Astrocyte (in vitro differentiated cells and primary cell): Measurements from ENCODE around the gene IFT27. TPM values are rescaled to one million over a fixed set of nuclear protein-coding genes. Genes with fewer than 3 reads are reported as not detected.

Experiments
- DNase-seq: peaks from one replicate; pipeline ENCODE4 v3.0.0-alpha.2; 2010; ENCODE audit warnings: low read depth
- FAIRE-seq: peaks from 2 replicates; lab custom pipeline; 2011; peaks lifted over from hg19 to GRCh38; lab: Jason Lieb, UNC
- H2AFZ ChIP-seq: 2 replicates; pipeline ENCODE4 v1.6.0; 2012; ENCODE audit warnings: low read depth, low read length, inconsistent platforms
- H3K27ac ChIP-seq: 2 replicates; pipeline ENCODE4 v1.5.1; 2011; ENCODE audit warnings: low read depth, low read length, inconsistent platforms
- H3K27me3 ChIP-seq: 2 replicates; pipeline ENCODE4 v1.6.0; 2011; ENCODE audit warnings: low read length, inconsistent platforms; ENCODE audit not compliant: insufficient read depth
- H3K36me3 ChIP-seq: 2 replicates; pipeline ENCODE4 v1.5.1; 2011; ENCODE audit warnings: low read length, inconsistent platforms; ENCODE audit not compliant: insufficient read depth
- H3K4me1 ChIP-seq: 2 replicates; pipeline ENCODE4 v1.5.1; 2011; ENCODE audit warnings: low read length, inconsistent platforms; ENCODE audit not compliant: insufficient read depth
- H3K4me2 ChIP-seq: 2 replicates; pipeline ENCODE4 v1.6.0; 2012; ENCODE audit warnings: low read length, inconsistent platforms
- H3K4me3 ChIP-seq: 2 replicates; pipeline ENCODE4 v1.5.1; 2011; ENCODE audit warnings: low read depth, mild to moderate bottlenecking, low read length, inconsistent platforms; ENCODE audit not compliant: insufficient read depth
- H3K79me2 ChIP-seq: 2 replicates; pipeline ENCODE4 v1.6.0; 2012; ENCODE audit warnings: mild to moderate bottlenecking, low read length, inconsistent platforms; ENCODE audit not compliant: insufficient read depth
- H3K9ac ChIP-seq: 2 replicates; pipeline ENCODE4 v1.6.0; 2012; ENCODE audit warnings: mild to moderate bottlenecking, low read length, inconsistent platforms
- H3K9me3 ChIP-seq: 2 replicates; pipeline ENCODE4 v1.5.1; 2012; ENCODE audit warnings: low read depth, mild to moderate bottlenecking, low read length, inconsistent platforms; ENCODE audit not compliant: insufficient read depth
- H4K20me1 ChIP-seq: 2 replicates; pipeline ENCODE4 v1.6.0; 2012; ENCODE audit warnings: low read length, inconsistent platforms; ENCODE audit not compliant: insufficient read depth
- H3K27ac Mint-ChIP-seq: one replicate; pipeline ENCODE4 v1.8.0; 2021; ENCODE audit warnings: mild to moderate bottlenecking, mixed read lengths; ENCODE audit not compliant: unreplicated experiment
- H3K27me3 Mint-ChIP-seq: one replicate; pipeline ENCODE4 v1.8.0; 2021; ENCODE audit warnings: low read depth, mixed read lengths; ENCODE audit not compliant: unreplicated experiment
- H3K36me3 Mint-ChIP-seq: one replicate; pipeline ENCODE4 v1.8.0; 2021; ENCODE audit warnings: low read depth, mixed read lengths; ENCODE audit not compliant: unreplicated experiment
- H3K4me1 Mint-ChIP-seq: one replicate; pipeline ENCODE4 v1.8.0; 2021; ENCODE audit warnings: low read depth, mixed read lengths; ENCODE audit not compliant: unreplicated experiment
- H3K4me3 Mint-ChIP-seq: one replicate; pipeline ENCODE4 v1.8.0; 2021; ENCODE audit warnings: mild to moderate bottlenecking, moderate library complexity, mixed read lengths; ENCODE audit not compliant: unreplicated experiment
- H3K9me3 Mint-ChIP-seq: one replicate; pipeline ENCODE4 v1.8.0; 2021; ENCODE audit warnings: mild to moderate bottlenecking, mixed read lengths; ENCODE audit not compliant: unreplicated experiment
- EZH2 ChIP-seq: IDR thresholded peaks from 2 replicates; pipeline ENCODE4 v1.6.1; 2012; ENCODE audit warnings: mild to moderate bottlenecking, low read length, inconsistent platforms; ENCODE audit not compliant: insufficient read depth
- total RNA-seq: library from RNA; stranded (reverse); gene quantifications from 2 replicates; pipeline ENCODE4 v1.2.1, GENCODE V29; 2021
- TF ChIP-seq, protein P1 (sequence below): IDR thresholded peaks from 2 replicates; pipeline ENCODE4 v1.5.1; 2011; ENCODE audit warnings: low read depth, mild to moderate bottlenecking, inconsistent platforms, low read length, moderate library complexity; ENCODE audit not compliant: insufficient read depth

Gene IFT27
- total RNA-seq, 1 donor from 2014 or later, result 30.1 TPM

DNA sequence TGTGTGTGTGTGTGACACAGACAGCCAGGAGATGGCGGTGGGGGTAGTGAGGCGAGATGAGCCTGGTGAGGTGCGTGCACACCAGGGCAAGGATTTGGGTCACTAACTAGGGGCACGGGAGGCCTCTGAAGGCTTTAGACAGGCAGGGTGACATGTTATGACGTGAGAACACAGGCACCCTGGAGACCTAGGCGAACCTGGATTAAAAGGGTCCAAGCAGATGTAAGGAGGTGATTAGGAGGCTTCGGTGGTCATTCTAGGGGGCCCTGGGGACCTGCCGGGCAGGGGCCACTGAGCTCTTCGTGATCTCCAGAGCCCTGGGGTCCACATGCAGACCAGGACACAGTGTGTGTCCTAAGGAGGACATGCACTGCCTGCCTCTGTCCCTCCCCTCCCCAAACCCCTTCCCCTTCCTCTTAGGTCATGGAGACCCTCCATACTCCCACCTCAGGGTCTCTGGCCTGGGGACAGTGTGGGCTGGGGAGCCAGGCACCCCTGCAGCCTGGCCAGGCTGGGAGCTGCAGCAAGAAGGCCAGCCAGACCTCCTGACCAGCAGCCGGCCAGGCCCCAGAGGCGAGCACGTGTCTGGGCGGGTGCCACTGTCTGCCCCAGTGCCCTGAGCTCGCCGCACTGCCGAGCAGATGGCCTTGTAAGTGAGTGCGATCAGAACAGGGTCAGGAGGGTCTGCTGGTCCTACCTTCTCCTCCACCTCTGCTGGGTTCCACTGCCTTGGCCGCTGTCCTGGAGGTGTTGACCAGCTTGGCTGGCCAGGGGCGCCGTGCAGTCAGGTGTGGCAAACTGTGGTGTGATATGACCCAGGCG is 32.1 kb downstream of the IFT27 start:
- H4K20me1 ChIP-seq, result no peaks in the 10 kb centered on the region
- Mint-ChIP-seq H3K36me3 (no peaks in the 10 kb centered on the region), H3K9me3 (peaks cover 6% of the 10 kb centered on the region), H3K4me1 (no peaks in the 10 kb centered on the region), H3K27ac (no peak overlapping the region), H3K4me3 (no peak overlapping the region), H3K27me3 (peaks cover 51% of the 10 kb centered on the region)
- no peaks in the 10 kb centered on the region for H3K9me3 ChIP-seq
- peaks cover 4% of the 10 kb centered on the region for H3K27me3 ChIP-seq
- DNase-seq (no peak), FAIRE-seq (no peak)
- H2AFZ ChIP-seq, result no peak overlapping the region
- H3K4me3 ChIP-seq, result no peak overlapping the region
- no peaks in the 10 kb centered on the region for H3K4me1 ChIP-seq
- no peaks in the 10 kb centered on the region for H3K79me2 ChIP-seq
- no peak overlapping the region for H3K4me2 ChIP-seq
- no peaks in the 10 kb centered on the region for H3K36me3 ChIP-seq
- no peak for TF ChIP-seq EZH2
- TF ChIP-seq, protein P1, sequence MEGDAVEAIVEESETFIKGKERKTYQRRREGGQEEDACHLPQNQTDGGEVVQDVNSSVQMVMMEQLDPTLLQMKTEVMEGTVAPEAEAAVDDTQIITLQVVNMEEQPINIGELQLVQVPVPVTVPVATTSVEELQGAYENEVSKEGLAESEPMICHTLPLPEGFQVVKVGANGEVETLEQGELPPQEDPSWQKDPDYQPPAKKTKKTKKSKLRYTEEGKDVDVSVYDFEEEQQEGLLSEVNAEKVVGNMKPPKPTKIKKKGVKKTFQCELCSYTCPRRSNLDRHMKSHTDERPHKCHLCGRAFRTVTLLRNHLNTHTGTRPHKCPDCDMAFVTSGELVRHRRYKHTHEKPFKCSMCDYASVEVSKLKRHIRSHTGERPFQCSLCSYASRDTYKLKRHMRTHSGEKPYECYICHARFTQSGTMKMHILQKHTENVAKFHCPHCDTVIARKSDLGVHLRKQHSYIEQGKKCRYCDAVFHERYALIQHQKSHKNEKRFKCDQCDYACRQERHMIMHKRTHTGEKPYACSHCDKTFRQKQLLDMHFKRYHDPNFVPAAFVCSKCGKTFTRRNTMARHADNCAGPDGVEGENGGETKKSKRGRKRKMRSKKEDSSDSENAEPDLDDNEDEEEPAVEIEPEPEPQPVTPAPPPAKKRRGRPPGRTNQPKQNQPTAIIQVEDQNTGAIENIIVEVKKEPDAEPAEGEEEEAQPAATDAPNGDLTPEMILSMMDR, result no peak
- H3K9ac ChIP-seq, result no peak overlapping the region
- no peak overlapping the region for H3K27ac ChIP-seq

DNA sequence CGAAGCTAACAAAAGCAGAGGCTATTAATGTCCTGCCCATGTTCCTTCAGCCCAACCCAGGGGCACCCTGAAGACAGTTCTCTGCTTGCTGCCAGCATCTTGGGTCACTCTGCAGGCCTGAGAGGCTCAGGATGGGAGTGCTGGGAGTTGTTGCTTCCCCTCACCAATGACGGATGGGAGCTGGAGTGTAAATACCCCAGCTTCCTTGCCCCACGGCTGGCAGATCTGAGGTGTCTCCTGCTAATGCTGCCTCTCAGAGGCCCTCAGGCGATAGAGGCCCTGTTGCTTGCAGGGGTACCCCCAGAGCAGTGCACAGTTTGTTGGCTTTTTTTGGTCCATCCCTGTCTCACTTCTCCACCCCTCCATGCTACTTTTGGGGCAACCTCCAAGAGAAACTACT is 32.9 kb downstream of the IFT27 start:
- Mint-ChIP-seq H3K9me3 (peaks cover 6% of the 10 kb centered on the region), H3K27ac (no peak overlapping the region), H3K36me3 (no peaks in the 10 kb centered on the region), H3K27me3 (peaks cover 58% of the 10 kb centered on the region), H3K4me3 (no peak overlapping the region), H3K4me1 (no peaks in the 10 kb centered on the region)
- Histone ChIP-seq H3K4me1 (no peaks in the 10 kb centered on the region), H2AFZ (no peak overlapping the region), H3K79me2 (no peaks in the 10 kb centered on the region), H3K36me3 (no peaks in the 10 kb centered on the region), H3K27me3 (peaks cover 7% of the 10 kb centered on the region), H4K20me1 (no peaks in the 10 kb centered on the region), H3K9me3 (no peaks in the 10 kb centered on the region), H3K9ac (no peak overlapping the region), H3K4me3 (no peak overlapping the region), H3K27ac (no peak overlapping the region), H3K4me2 (no peak overlapping the region)
- no peak for TF ChIP-seq EZH2
- TF ChIP-seq, protein P1, result no peak
- FAIRE-seq (no peak), DNase-seq (no peak)

DNA sequence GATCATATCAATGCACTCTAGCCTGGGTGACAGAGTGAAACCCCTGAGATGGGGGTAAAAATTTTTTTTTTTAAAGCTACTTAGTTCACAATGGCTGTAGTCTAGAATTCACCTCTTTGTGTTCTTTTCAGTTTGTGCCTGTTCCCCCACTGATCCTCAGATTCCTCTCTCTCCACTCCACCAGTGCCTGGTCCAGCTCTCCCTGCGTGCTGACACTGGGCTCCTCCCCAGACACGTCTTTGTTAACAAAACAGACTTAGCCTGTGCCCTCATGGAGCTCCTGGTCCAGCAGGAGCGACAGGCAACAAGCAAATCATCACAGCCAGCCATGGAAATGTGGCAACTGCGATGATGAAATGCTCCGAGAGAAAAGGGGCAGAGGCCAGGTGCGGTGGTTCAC is 34.0 kb downstream of the IFT27 start:
- Histone ChIP-seq H3K27me3 (peaks cover 9% of the 10 kb centered on the region), H3K27ac (no peak overlapping the region), H3K9me3 (no peaks in the 10 kb centered on the region), H3K4me1 (no peaks in the 10 kb centered on the region), H3K4me2 (no peak overlapping the region), H3K4me3 (no peak overlapping the region), H3K36me3 (no peaks in the 10 kb centered on the region), H2AFZ (no peak overlapping the region), H3K9ac (no peak overlapping the region), H3K79me2 (no peaks in the 10 kb centered on the region), H4K20me1 (no peaks in the 10 kb centered on the region)
- Mint-ChIP-seq H3K4me1 (no peaks in the 10 kb centered on the region), H3K4me3 (no peak overlapping the region), H3K9me3 (peaks cover 6% of the 10 kb centered on the region), H3K27ac (no peak overlapping the region), H3K27me3 (peaks cover 59% of the 10 kb centered on the region), H3K36me3 (no peaks in the 10 kb centered on the region)
- TF ChIP-seq EZH2, result no peak
- TF ChIP-seq, protein P1, result no peak
- no peak for FAIRE-seq
- DNase-seq, result no peak
